ENCODE results near the gene CYP27A1.

The CYP27A1 gene

GRCh38 chr2:218810256-218810655, 28.3 kb downstream of the CYP27A1 start:
- H2AFZ ChIP-seq (ENCODE audit: low read depth, low read length, severe bottlenecking), result no peak overlapping the region
- H4K20me1 ChIP-seq (ENCODE audit: low read depth, low read length), result no peaks in the 10 kb centered on the region
- H3F3A ChIP-seq (ENCODE audit: insufficient read depth), result no peaks in the 10 kb centered on the region
- no peak overlapping the region for H3K27ac ChIP-seq (ENCODE audit: low read depth, low read length)
- no peaks in the 10 kb centered on the region for H3K9me2 ChIP-seq (replicated peaks; ENCODE audit: insufficient read depth, low read length)
- no peaks in the 10 kb centered on the region for H3K36me3 ChIP-seq (ENCODE audit: low read length)
- H3K9me3 ChIP-seq (ENCODE audit: insufficient read depth, low read length), result 0 out of 2 replicates have a peak, but pooled peaks cover 1% of the 10 kb centered on the region
- H3K27me3 ChIP-seq (ENCODE audit: low read length), result no peaks in the 10 kb centered on the region
- no peak overlapping the region for H3K9ac ChIP-seq (ENCODE audit: low read length)
- TF ChIP-seq CTCF (IDR thresholded peaks at IDR 0.05; ENCODE audit: insufficient read depth, low read length, poor library complexity, severe bottlenecking) (no peak), EZH2phosphoT487 (conservative IDR thresholded peaks at IDR 0.05; ENCODE audit: low read length) (no peak)
- H3K4me2 ChIP-seq (ENCODE audit: low read depth, low read length, poor library complexity, severe bottlenecking), result no peak overlapping the region
- H3K4me3 ChIP-seq (ENCODE audit: insufficient read depth, low read length, poor library complexity, severe bottlenecking), result no peak overlapping the region
- no peaks in the 10 kb centered on the region for H3K79me2 ChIP-seq (ENCODE audit: insufficient read depth, low read length)

- H3K36me3 ChIP-seq (ENCODE audit: low read length), result no peaks in the 10 kb centered on the region
- no peaks in the 10 kb centered on the region for H4K20me1 ChIP-seq (ENCODE audit: low read depth, low read length)
- H3K4me3 ChIP-seq (ENCODE audit: insufficient read depth, low read length, poor library complexity, severe bottlenecking), result no peak overlapping the region
- no peaks in the 10 kb centered on the region for H3F3A ChIP-seq (ENCODE audit: insufficient read depth)
- TF ChIP-seq CTCF (IDR thresholded peaks at IDR 0.05; ENCODE audit: insufficient read depth, low read length, poor library complexity, severe bottlenecking), result no peak
- TF ChIP-seq EZH2phosphoT487 (conservative IDR thresholded peaks at IDR 0.05; ENCODE audit: low read length), result no peak
- H3K79me2 ChIP-seq (ENCODE audit: insufficient read depth, low read length), result no peaks in the 10 kb centered on the region
- H3K4me2 ChIP-seq (ENCODE audit: low read depth, low read length, poor library complexity, severe bottlenecking), result no peak overlapping the region
- H3K9me2 ChIP-seq (replicated peaks; ENCODE audit: insufficient read depth, low read length), result no peaks in the 10 kb centered on the region
- no peak overlapping the region for H2AFZ ChIP-seq (ENCODE audit: low read depth, low read length, severe bottlenecking)
- no peaks in the 10 kb centered on the region for H3K9me3 ChIP-seq (ENCODE audit: insufficient read depth, low read length)
- no peak overlapping the region for H3K9ac ChIP-seq (ENCODE audit: low read length)
- H3K27ac ChIP-seq (ENCODE audit: low read depth, low read length), result no peak overlapping the region
- H3K27me3 ChIP-seq (ENCODE audit: low read length), result no peaks in the 10 kb centered on the region
These were observed 29.4 kb downstream of the CYP27A1 start for GRCh38 chr2:218811382-218811781.

GRCh38 chr2:218812096-218812815, 30.3 kb downstream of the CYP27A1 start:
- no peak overlapping the region for H2AFZ ChIP-seq (ENCODE audit: low read depth, low read length, severe bottlenecking)
- no peak overlapping the region for H3K9ac ChIP-seq (ENCODE audit: low read length)
- TF ChIP-seq CTCF (IDR thresholded peaks at IDR 0.05; ENCODE audit: insufficient read depth, low read length, poor library complexity, severe bottlenecking), result no peak
- TF ChIP-seq EZH2phosphoT487 (conservative IDR thresholded peaks at IDR 0.05; ENCODE audit: low read length), result no peak
- no peaks in the 10 kb centered on the region for H3K27me3 ChIP-seq (ENCODE audit: low read length)
- no peaks in the 10 kb centered on the region for H3K79me2 ChIP-seq (ENCODE audit: insufficient read depth, low read length)
- no peaks in the 10 kb centered on the region for H4K20me1 ChIP-seq (ENCODE audit: low read depth, low read length)
- H3F3A ChIP-seq (ENCODE audit: insufficient read depth), result no peaks in the 10 kb centered on the region
- H3K4me2 ChIP-seq (ENCODE audit: low read depth, low read length, poor library complexity, severe bottlenecking), result no peak overlapping the region
- H3K36me3 ChIP-seq (ENCODE audit: low read length), result no peaks in the 10 kb centered on the region
- no peak overlapping the region for H3K4me3 ChIP-seq (ENCODE audit: insufficient read depth, low read length, poor library complexity, severe bottlenecking)
- no peaks in the 10 kb centered on the region for H3K9me2 ChIP-seq (replicated peaks; ENCODE audit: insufficient read depth, low read length)
- H3K27ac ChIP-seq (ENCODE audit: low read depth, low read length), result no peak overlapping the region
- H3K9me3 ChIP-seq (ENCODE audit: insufficient read depth, low read length), result no peaks in the 10 kb centered on the region
